HG02610 (cell line): Measurements from ENCODE around the gene TMEM62.

Source experiments
- ATAC-seq: cut with Tn5 transposase; IDR thresholded peaks from one replicate; pipeline ENCODE4 v1.9.1; 2021; ENCODE audit warnings: mild to moderate bottlenecking, moderate library complexity; ENCODE audit not compliant: unreplicated experiment

The TMEM62 gene

DNA sequence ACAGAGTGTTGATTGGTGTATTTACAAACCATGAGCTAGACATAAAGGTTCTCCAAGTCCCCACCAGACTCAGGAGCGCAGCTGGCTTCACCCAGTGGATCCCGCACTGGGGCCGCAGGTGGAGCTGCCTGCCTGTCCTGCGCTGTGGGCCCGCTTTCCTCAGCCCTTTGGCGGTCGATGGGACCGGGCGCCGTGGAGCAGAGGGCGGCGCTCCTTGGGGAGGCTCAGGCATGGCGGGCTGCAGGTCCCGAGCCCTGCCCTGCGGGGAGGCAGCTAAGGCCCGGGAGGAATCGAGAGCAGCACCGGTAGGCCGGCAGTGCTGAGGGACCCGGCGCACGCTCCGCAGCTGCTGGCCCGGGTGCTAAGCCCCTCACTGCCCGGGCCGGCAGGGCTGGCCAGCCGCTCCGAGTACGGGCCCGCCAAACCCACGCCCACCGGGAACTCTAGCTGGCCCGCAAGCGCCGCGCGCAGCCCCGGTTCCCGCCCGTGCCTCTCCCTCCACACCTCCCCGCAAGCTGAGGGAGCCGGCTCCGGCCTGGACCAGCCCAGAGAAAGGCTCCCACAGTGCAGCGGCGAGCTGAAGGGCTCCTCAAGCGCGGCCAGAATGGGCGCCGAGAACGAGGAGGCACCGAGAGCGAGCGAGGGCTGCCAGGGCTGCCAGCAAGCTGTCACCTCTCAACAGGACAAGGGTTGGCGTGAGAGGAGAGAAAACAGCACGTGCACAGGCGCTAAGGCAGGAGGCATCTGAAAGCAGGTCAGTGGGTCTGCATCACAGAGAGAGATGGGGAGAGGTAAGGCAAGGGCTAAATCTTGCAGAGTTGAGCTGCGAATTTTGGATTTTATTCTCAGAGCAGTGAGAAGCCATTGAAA, 93.3 kb downstream of the TMEM62 start:
- ATAC-seq: no peak

DNA sequence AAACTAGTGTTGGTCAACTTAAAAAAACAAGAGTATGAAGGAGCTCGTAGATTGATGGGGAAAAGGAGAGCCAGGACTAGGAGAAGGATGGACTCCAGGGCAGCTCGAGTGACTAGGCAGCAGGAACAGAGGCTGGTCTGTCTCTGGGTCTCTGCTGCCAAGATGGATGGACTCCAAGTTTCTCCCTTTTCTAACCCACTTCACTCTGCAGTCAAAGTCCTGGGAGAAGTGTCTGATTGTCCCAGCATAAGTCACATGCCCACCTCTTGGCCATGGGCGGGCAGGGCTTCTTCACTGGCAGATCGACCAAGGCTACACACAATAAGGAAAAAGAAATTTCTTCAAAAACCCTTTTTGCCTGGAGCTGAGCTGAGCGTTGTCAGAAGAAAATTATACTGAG, 96.6 kb downstream of the TMEM62 start:
- no peak for ATAC-seq

- ATAC-seq: no peak
Measured at GRCh38 chr15:43230640-43231115, 97.3 kb downstream of the TMEM62 start.

DNA sequence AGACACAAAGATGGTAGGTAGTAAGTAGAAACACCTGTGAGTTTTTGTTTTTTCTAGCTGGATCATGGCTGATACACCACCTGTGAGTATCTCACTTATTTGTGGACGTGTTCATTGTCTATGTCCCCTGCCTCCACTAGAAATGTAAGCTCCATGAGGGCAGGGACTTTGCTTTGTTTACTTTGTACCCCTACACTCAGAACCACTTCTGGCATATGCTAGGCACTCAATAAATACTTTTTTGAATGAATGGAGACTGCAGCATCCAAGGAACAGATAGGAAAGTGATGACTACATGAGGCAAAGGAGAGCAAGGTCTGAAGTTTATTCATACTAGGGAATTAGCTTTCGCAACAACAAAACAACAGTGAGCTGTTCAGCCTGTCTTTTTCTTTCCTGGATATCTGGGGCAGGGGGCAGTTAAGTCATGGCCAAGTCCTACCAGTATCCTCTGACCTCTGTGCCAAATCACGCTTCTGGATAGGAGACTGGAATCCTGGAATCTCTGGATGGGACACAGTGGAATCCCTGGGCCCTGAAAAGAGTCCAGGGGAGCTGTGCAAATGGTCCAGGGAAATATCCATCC, 99.0 kb downstream of the TMEM62 start:
- no peak for ATAC-seq
